Neutrophil (primary cell): ENCODE data around the gene VAV3.

ENCODE experiments used
- H3K27ac ChIP-seq: fragments of 200-600 bp; sonication (generic); 2 replicates; pipeline ENCODE4 v1.5.1; 2016; ENCODE audit warnings: mild to moderate bottlenecking, moderate library complexity
- H3K27me3 ChIP-seq: fragments of 200-600 bp; sonication (generic); 2 replicates; pipeline ENCODE4 v1.6.0; 2016; ENCODE audit warnings: mild to moderate bottlenecking
- H3K36me3 ChIP-seq: fragments of 200-600 bp; sonication (generic); 2 replicates; pipeline ENCODE4 v1.5.1; 2017
- H3K4me1 ChIP-seq, 2 experiments: fragments of 200-600 bp in 1 of 2; sonication (generic) in 1 of 2; 1 replicate in 1 of 2; 2 replicates in 1 of 2; pipeline versions ENCODE4 v1.5.1 to v1.6.1; 2013 to 2016; ENCODE audit warnings: low read depth in 1 of 2, low read length in 1 of 2, mild to moderate bottlenecking in 1 of 2, moderate library complexity in 1 of 2; ENCODE audit not compliant: control insufficient read depth in 1 of 2, insufficient read depth in 1 of 2
- H3K4me3 ChIP-seq, 2 experiments: fragments of 200-600 bp in 1 of 2; sonication (generic) in 1 of 2; 1 replicate in 1 of 2; 2 replicates in 1 of 2; pipeline ENCODE4 v1.5.1; 2013 to 2016; ENCODE audit warnings: low read depth in 1 of 2, low read length in 1 of 2, mild to moderate bottlenecking in 1 of 2, moderate library complexity in 1 of 2
- H3K9me3 ChIP-seq: fragments of 200-600 bp; sonication (generic); 2 replicates; pipeline ENCODE4 v1.5.1; 2016
- TF ChIP-seq, protein P1 (sequence below): fragments of 200-600 bp; sonication (generic); IDR thresholded peaks from 2 replicates; pipeline ENCODE4 v1.5.1; 2016; ENCODE audit warnings: antibody characterized with exemption

VAV3 gene

DNA sequence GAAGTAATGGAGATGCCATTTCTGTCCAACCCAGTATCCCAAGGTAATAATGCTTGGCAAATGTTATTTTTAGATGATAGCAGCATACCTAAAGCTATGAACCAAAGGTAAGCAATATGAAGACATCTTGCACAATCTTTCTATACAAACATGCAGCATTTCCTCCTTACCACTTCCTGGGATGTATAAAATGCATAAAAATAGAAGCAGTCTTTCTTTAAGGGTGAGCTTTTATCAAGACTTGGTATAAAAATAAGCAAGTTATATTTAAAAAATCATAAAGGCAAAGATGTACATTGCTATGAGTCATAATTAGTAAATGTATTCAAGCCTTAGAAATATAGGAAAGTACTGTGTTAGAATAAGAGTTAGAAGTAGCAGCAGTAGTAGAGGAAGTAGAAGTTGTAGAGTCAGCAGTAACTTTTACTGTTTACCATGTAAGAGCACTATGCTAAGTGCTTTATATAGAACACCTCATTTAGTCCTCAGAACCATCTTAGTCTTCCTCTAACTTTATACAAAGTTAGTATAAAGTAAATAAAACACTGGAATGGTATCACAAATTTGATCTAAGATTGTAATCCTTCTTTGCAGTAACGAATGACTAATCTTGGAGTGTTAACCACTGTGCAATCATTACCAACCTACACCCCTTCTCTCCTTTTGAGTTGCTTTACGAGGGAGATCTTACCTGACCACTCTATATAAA, 371.3 kb downstream of the VAV3 start:
- Histone ChIP-seq H3K36me3 (peaks cover 21% of the 10 kb centered on the region), H3K27ac (peak overlapping the region; percentile 55), H3K4me1 (peaks cover 6% of the 10 kb centered on the region in 2 experiments), H3K27me3 (no peaks in the 10 kb centered on the region), H3K4me3 (no peak overlapping the region), H3K9me3 (no peaks in the 10 kb centered on the region)
- TF ChIP-seq, protein P1, sequence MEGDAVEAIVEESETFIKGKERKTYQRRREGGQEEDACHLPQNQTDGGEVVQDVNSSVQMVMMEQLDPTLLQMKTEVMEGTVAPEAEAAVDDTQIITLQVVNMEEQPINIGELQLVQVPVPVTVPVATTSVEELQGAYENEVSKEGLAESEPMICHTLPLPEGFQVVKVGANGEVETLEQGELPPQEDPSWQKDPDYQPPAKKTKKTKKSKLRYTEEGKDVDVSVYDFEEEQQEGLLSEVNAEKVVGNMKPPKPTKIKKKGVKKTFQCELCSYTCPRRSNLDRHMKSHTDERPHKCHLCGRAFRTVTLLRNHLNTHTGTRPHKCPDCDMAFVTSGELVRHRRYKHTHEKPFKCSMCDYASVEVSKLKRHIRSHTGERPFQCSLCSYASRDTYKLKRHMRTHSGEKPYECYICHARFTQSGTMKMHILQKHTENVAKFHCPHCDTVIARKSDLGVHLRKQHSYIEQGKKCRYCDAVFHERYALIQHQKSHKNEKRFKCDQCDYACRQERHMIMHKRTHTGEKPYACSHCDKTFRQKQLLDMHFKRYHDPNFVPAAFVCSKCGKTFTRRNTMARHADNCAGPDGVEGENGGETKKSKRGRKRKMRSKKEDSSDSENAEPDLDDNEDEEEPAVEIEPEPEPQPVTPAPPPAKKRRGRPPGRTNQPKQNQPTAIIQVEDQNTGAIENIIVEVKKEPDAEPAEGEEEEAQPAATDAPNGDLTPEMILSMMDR, result no peak

GRCh38 chr1:107590900-107591622, 373.9 kb downstream of the VAV3 start:
- Histone ChIP-seq H3K4me1 (peaks cover 6% of the 10 kb centered on the region in 2 experiments), H3K36me3 (peaks cover 16% of the 10 kb centered on the region), H3K4me3 (no peak overlapping the region), H3K9me3 (no peaks in the 10 kb centered on the region), H3K27ac (no peak overlapping the region), H3K27me3 (no peaks in the 10 kb centered on the region)
- TF ChIP-seq, protein P1, result no peak

GRCh38 chr1:107590087-107590486, 374.9 kb downstream of the VAV3 start:
- TF ChIP-seq, protein P1, result no peak
- Histone ChIP-seq H3K9me3 (no peaks in the 10 kb centered on the region), H3K27me3 (no peaks in the 10 kb centered on the region), H3K27ac (no peak overlapping the region), H3K4me3 (no peak overlapping the region), H3K36me3 (peaks cover 7% of the 10 kb centered on the region), H3K4me1 (peaks cover 6% of the 10 kb centered on the region in 2 experiments)

GRCh38 chr1:107588321-107588720, 376.7 kb downstream of the VAV3 start:
- Histone ChIP-seq H3K36me3 (no peaks in the 10 kb centered on the region), H3K27me3 (no peaks in the 10 kb centered on the region), H3K27ac (no peak overlapping the region), H3K4me1 (peaks cover 2 to 3% of the 10 kb centered on the region in 2 experiments), H3K9me3 (no peaks in the 10 kb centered on the region), H3K4me3 (no peak overlapping the region)
- TF ChIP-seq, protein P1, result no peak

DNA sequence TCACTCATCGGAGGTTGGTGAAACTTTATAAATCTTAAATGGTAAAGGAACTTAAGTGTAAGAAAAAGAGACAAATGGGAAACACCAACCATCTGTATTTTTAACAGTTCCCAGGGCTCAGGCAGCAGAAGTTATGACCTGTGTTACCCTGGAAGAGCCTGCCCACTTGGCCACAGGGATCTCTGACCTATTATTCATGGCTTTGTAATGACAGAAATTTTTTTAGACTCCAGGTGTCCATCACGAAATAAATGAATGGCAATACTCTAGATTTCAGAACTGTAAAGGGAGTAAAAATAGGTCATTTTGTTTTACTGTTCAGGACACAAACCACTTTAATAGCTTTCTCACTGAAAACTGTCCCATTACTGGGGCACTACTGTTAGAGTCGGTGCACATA, 389.8 kb downstream of the VAV3 start:
- no peaks in the 10 kb centered on the region for H3K27me3 ChIP-seq
- no peak overlapping the region for H3K4me3 ChIP-seq
- no peaks in the 10 kb centered on the region for H3K4me1 ChIP-seq
- no peak overlapping the region for H3K27ac ChIP-seq
- TF ChIP-seq, protein P1, result no peak
- H3K9me3 ChIP-seq, result no peaks in the 10 kb centered on the region
- peaks cover 61% of the 10 kb centered on the region for H3K36me3 ChIP-seq
